Ishikawa (cell line): Measurements from ENCODE around the gene ACTG2.
A peak's percentile ranks its signal among the peaks of the same experiment; 100 is the strongest.

Source experiments
- CEBPB ChIP-seq: IDR thresholded peaks from 2 replicates; pipeline ENCODE4 v1.6.1; 2012
- CREB1 ChIP-seq: IDR thresholded peaks from 2 replicates; pipeline ENCODE4 v1.6.1; 2012; ENCODE audit warnings: low read depth
- EP300 ChIP-seq: IDR thresholded peaks from 2 replicates; pipeline ENCODE4 v1.6.1; 2012; ENCODE audit warnings: borderline replicate concordance
- FOXM1 ChIP-seq: IDR thresholded peaks from 2 replicates; pipeline ENCODE4 v1.6.1; 2012; ENCODE audit warnings: low read depth, borderline replicate concordance
- MAX ChIP-seq: IDR thresholded peaks from 2 replicates; pipeline ENCODE4 v1.6.1; 2012
- NFIC ChIP-seq: IDR thresholded peaks from 2 replicates; pipeline ENCODE4 v1.6.1; 2012
- RAD21 ChIP-seq: IDR thresholded peaks from 2 replicates; pipeline ENCODE4 v1.6.1; 2012; ENCODE audit warnings: low read depth
- REST ChIP-seq: IDR thresholded peaks from 2 replicates; pipeline ENCODE4 v1.6.1; 2012; ENCODE audit warnings: low read depth, mild to moderate bottlenecking
- TAF1 ChIP-seq: IDR thresholded peaks from 2 replicates; pipeline ENCODE4 v1.6.1; 2012; ENCODE audit warnings: low read depth, mild to moderate bottlenecking
- TCF12 ChIP-seq: IDR thresholded peaks from 2 replicates; pipeline ENCODE4 v1.6.1; 2012; ENCODE audit warnings: low read depth
- YY1 ChIP-seq: IDR thresholded peaks from 2 replicates; pipeline ENCODE4 v1.6.1; 2012; ENCODE audit warnings: low read depth
- ZBTB7A ChIP-seq: IDR thresholded peaks from 2 replicates; pipeline ENCODE4 v1.6.1; 2012; ENCODE audit warnings: low read depth
- TF ChIP-seq, protein P1 (sequence below): IDR thresholded peaks from 2 replicates; pipeline ENCODE4 v1.6.1; 2012

DNA sequence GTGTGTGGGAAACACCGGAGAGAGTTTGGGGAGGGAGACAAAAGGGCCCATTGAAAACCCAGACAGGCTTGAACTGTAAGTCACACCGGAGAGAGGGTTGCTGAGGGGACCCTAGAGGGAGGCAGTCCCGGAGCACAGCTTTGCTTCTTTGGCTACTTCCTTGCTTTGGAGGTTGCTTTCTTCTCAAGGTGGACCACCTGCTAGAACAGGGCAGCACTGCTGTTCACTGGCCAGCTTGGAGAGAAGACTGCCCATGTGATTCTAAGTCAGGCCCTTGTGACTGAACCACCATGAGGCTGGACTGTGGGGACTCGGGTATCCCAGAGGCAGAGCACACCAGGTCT, 4.4 kb downstream of the ACTG2 start:
- TF ChIP-seq YY1 (no peak), EP300 (no peak), NFIC (no peak), CREB1 (no peak), FOXM1 (no peak), TCF12 (no peak), CEBPB (no peak), MAX (no peak), TAF1 (no peak), REST (peak; percentile 16; the same call in 1 of the 2 replicates), ZBTB7A (no peak), RAD21 (no peak)
- TF ChIP-seq, protein P1, sequence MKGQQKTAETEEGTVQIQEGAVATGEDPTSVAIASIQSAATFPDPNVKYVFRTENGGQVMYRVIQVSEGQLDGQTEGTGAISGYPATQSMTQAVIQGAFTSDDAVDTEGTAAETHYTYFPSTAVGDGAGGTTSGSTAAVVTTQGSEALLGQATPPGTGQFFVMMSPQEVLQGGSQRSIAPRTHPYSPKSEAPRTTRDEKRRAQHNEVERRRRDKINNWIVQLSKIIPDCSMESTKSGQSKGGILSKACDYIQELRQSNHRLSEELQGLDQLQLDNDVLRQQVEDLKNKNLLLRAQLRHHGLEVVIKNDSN = no peak
